HG03378 (cell line): ENCODE measurements around the gene NPBWR2.
"Not testable (repeated sequence)": the region's sequence is repeated elsewhere in the genome, so short reads cannot be mapped to it uniquely, and the experiment has no call there.

ENCODE experiments used
- ATAC-seq: cut with Tn5 transposase; IDR thresholded peaks from one replicate; pipeline ENCODE4 v1.9.1; 2021; ENCODE audit warnings: mild to moderate bottlenecking, moderate library complexity; ENCODE audit not compliant: unreplicated experiment

The NPBWR2 gene

DNA sequence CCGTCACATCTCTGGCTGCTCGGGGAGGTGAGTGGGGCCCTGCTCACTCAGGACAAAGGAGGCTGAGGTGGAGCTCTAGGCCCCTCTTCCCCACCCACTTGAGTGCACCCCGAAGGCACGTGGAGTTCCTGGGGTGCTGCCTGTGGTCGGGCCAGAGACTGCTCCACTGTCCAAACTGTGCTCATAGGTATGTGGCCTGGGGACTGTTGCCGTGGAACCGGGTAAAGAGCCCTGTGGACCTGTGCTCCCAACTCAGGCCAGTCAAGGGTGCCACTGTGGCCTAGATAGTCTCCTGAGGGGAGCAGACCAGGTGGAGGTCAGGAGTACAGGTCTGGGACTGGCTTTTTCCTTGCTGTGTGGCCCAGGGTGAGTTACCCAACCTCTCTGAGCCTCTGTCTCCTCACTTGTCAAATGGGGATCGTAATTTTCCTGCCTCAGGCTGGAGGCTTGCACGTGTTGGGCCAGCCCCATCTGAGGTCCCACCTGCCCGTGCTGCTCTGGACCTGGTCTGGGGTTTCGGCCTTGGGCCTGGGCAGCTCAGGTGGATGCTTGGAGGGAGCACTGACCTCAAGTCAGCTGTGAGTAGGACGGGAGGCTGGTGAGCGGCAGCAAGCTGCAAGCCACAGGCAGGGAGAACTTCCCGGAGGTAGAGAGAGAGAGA is 12.4 kb upstream of the NPBWR2 start:
- ATAC-seq, result no peak

DNA sequence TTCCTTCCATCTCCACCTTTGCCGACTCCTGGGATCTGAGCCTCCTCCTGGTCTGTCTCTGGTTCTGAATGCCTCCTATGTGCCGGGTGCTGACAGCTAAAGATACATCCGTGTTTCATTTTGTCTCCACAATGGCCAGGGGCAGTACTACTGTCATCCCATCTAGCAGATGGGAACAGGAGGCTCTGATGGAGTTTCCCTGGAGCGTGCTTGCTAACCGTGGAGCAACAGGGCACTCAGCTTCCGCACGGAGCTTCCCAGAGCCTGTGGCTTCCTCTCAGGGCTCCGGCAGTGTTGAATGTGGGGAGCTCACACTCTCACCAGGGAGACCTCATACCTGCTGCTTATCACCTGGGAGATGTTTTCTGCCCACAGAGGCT is 11.9 kb upstream of the NPBWR2 start:
- no peak for ATAC-seq

DNA sequence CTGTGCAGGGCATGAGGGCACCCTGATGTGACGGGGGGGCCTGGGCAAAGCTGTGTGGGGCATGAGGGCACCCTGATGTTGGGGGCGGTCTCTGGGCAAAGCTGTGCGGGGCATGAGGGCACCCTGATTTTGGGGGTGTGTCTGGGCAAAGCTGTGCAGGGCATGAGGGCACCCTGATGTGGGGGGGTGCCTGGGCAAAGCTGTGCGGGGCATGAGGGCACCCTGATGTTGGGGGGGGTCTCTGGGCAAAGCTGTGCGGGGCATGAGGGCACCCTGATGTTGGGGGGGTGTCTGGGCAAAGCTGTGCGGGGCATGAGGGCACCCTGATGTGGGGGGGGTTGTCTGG is 10.0 kb upstream of the NPBWR2 start:
- ATAC-seq, result not testable (repeated sequence)

DNA sequence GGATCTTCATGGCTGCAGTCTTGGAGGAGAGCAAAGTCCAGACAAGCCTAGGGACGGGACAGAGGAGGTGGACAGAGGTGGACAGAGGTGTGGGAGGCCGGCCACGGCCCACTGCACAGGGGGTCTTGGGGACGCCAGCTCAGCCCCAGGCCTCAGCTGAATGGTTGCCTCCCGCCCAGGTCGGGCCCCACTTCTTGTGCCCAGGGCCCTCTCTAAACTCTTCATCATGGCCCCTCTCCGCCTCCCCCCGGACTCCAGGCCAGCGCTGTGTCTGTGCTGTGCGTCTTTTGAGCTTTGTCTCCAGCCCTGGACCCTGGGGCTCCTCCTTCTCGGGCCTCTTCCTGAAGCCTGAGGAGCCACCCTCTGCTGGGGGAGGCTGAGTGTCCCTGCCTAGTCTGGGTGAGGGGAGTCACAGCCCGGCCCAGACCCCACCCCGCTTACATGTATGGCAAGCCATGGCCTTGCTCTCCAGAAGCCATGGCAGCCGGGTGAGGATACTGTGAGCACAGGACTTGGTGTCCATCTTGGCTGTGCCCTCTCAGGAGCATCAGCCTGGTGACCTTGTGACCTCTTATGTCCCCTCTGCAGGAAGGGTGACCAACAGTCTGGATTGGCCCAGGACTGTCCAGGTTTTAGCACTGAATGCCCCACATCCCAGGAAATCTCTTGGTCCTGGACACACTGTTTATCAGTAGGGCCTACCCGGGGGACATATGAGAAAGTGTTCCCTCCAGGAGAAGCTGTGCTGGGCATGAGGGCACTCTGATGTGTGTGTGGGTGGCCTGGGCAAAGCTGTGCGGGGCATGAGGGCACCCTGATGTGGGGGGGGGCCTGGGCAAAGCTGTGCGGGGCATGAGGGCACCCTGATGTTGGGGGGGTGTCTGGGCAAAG is 9.4 kb upstream of the NPBWR2 start:
- ATAC-seq, result no peak

DNA sequence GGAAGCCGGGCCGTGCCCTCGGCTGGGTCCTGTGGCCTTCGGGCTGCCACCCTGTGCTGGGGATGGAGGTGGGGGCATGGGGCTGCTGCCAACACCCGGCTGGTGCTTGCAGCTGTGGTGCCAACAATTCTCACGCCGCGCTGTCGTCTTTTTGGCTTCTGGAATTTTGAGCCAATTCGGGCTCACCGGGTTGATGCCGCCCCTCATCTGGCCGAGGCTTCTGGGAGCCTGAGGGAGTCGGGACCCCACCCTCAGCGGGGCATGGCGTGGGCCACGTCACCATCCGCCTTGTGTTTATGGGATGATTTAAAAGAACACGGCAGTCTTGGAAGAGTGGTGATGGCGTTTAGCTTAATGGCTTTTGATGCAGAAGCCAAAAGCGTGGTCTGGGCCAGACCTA is 8.7 kb upstream of the NPBWR2 start:
- ATAC-seq, result no peak

DNA sequence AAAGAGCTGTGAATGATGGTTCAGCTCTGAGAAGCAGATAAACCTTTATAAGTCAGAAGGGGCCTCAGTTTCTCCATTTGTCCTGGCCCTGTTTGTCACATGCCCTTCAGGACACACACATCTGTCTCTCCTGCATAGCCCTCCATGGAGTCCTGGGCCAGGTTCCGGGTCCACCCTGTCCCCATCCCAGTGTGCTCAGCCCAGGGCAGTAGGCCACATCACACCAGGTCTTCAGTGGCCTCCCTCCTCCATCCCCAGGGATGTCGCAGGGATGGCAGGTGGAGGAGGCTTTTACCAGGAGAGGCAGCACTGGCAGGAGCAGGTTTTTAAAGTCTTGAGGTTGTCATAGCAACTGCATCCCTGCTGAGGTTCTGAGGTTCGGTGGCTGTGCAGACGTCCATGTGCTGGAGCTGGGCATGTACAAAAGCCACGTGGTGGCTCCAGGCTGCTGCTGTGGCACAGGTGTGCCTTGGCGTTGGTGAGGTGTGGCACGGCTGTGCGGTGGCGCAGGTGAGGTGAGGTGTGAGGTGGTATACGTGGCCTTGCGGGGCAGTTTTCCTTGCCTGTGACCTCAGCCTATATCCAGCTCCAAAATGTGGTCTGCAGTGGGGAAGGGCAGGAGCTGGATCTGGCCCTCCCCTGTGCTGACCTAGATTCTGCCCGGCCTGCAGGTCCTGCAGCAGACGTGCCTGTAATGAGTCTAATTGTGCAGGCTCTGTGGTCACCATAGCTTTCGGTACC is 8.0 kb upstream of the NPBWR2 start:
- ATAC-seq, result no peak

DNA sequence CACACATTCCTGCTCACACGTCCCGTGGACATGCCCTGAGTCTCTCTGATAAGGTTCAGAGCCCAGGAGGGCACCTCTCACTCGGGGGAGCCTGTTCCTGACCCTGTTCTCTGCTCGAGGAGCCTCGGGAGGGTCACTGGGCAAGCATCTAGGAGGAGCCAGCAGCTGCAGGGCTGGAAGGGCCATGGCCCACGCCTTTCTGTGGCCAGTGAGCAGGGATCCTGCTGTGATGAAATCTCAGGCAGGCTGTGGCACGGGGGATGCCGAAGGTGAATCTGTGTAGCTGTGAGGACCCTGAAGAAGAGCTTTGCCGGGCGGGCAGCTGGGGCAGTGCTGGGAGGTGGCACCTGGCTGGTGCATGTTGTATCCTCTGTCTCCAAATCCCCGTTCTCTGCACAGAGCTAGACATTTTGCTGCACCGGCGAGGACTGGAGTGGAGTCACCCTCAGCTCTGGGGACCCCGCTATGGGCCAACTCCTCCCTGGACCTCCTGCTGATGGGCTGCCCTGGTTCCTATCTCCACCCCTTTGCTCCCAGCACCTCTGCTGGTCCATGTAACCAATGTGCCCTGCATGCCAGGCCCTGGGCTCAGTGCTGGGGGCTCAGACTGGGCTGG is 7.1 kb upstream of the NPBWR2 start:
- ATAC-seq, result no peak

DNA sequence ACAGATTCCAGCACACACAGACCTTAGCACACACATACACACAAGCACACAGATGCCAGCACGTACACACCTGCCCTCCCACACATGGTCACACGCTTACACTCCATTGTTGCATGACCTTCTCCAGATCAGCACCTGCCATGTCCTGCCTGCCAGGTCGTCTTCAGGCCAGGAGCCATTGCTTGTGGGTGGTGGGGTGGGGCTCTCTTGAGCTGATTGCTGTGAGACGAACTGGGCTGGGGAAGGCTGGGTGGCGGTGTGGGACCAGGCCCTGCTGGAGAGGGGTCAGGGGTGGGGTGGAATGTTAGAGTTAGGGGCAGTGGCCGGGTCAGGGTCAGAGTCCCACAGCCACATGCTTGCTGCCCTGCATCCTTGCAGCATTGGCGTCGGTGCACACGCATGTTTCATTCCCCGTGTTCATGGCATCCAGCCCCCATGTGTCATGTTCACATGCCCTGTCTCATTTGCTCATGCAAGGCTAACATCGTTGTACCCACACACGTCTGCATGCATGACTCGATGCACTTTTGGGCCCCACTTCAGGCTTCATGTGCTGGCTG is 6.5 kb upstream of the NPBWR2 start:
- ATAC-seq, result no peak

DNA sequence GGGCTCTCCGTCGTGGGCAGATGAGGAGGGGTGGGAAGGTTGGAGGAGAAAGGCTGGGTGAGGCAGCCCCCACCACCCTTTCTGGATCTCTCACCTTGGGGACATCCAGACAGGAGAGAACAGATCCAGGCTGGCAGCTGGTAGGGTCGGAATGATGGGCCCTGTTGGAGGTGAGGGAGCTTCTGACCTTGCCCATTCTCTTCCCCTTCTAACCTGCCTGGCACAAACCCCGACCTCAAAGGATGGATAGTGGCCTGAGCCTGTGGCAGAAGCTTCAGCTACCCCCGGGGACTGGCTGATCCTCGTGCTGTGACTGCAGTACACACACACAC is 6.0 kb upstream of the NPBWR2 start:
- no peak for ATAC-seq

DNA sequence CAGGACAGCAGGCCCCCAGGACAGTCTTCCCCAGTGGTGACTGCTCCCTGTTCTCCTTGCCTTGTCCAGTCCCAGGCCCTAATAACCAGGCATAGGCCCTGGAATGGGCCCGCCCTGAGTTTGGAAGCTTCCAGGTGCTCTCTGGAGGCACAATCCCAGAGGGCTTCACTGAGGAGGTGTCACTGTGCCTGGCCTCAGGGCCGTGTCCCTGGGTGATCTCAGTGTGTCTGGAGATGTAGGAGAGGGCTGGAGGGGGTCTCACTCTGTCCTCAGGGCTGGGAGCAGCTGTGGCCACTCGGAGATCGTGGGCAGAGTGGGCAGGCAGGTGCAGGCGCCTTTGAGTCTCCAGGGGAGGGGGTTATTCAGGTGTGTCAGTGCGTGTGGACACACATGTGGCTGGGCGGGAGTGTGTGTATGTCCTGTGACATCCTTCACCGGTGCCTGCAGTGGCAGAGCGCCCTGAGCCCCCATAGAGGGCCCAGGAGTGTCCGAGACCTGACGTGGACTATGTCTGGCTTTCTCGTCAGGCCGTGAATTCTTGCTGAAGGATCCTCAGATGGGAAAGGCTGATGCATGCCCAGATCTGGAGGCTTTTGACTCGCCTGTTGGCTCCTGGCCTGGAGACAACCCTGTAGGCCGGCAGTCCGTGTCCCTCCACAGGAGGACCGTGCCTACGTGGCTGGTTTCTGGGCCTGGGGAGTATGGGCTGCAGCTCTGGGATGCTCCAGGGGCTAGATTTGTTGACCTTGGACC is 5.5 kb upstream of the NPBWR2 start:
- ATAC-seq, result no peak

DNA sequence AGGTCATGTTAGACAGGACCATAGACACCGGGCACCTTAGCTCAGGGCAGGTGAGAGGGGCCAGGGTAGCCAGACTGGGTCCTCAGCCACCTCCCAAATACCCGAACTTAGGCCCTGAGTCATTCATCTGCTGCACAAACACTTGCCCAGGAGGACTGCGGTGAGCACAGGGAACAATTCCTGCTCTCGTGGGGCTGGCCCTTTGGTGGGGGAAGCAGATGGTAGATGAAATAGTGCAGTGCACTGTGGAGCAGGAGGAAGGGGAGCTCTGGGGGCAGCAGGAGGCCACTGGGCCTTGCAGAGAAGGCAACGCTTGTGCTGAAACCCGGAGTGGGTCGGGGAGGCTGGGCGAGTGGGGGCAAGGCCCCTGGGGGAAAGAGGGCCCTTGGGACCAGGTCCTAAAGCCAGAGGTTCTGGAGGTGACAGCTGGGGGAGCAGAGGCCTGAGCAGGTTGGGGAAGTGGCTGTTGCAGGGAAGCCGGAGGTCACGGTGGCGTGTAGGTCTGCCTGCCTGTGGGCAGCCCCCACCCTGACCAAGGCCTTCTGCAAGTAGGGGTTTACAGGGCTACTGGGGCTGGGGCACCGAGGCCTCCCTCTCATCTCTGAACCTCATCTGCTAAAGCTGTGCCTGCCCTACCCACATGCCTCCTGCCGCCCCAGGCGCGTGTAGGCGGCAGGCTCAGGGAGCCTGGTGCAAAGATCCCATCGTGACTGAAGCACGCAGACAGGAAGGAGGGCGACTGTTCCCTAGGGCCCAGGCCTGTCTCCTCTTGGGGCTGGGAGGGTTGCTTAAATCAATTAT is 4.7 kb upstream of the NPBWR2 start:
- no peak for ATAC-seq

DNA sequence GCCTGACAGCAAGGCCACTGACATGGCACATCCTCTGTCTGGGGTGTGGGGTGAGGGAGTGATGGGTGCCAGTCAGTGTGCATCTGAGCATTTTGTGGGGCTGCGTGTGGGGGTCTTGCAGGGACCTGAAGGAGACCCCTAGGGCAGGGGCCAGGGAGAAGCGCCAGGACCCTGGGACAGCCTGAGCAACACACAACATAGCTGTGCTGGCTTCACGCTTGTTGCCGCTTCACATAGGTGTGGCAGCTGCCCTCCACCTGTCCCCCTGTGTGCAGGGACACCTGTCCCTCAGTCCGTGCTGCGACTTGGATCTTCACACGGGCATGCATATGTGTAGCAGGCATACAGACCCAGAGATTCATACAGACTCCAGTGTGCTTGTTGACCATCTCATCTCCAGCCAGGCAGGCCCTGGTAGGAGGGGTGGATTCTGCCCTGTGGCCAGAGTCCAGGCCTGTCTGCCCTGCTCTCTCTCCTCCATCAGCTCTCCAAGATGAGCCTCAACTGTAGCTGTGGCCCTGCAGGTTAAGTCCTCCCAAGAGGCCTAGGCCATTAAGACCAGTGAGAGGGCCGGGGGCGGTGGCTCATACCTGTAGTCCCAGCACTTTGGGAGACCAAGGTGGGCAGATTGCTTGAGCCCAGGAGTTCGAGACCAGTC is 3.2 kb upstream of the NPBWR2 start:
- ATAC-seq, result no peak

DNA sequence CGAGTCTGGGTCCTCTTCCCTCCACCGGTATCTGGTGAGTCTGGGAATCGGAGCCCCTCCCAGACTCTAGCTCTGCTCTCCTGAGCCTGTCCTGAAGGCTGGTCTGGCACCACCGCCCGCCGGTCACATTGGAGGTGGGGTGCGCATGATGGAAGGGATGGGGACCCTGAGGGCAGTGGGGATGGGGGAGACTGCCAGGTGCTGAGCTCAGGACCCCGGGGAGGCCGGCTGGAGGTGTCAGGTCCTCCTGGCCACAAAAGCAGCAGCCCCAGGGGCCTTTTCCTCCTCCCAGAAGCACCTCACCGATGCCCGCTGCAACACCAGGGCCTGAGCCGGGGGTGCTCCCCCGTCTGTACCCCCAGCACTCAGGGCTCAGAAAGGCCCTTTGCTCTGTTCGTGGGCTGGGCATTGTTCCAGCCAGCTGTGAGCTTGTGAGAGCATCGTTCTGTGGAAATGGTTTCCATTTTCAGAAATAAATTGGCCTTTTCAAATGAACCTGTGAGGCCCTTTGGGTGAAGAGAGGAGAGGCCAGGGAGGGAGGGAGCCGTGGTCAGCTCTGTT is 2.5 kb upstream of the NPBWR2 start:
- ATAC-seq, result no peak

DNA sequence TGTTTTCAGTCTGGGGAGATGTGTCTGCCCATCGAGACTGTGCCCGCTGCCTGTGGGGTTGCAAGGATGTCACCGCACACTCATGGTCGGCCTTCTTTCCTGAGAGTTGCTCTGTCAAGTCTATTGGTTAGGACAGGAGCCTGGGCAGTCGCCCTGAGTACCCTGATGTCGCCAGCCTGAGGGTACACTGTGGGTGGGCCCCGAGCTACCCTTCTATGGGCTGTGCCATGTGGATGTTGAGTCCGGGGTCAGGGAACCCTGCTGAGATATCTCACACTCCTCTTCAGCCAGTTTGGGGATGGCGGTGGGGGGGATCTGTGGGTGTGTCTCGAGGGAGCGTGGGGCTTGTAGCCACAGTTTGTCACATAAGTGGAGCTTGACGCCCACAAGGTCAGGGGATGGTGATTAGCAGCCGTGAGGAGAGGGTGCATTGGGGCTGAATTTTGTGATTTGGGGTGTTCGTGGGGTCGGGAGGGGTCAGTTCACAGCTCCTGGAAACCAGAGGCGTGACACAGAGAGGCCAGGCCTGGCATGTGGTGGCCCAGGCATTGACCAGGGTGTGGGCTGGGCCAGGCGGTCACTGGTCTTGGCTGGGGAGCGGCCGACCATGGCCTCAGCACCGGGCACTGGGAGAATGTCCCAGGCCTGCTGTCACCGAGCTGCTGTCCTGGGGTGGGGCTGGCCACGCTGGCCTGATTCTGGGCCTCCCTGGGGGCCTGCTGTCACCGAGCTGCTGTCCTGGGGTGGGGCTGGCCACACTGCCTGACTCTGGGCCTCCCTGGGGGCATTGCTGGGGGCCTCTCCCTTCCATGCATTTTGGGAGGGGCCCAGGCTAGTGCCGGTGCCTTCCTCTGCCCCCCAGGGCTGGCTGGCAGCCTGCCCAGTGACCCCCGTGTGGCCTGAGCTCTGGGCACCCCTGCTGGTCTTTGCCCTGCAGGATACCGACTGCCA is 1.6 kb upstream of the NPBWR2 start:
- ATAC-seq, result no peak

DNA sequence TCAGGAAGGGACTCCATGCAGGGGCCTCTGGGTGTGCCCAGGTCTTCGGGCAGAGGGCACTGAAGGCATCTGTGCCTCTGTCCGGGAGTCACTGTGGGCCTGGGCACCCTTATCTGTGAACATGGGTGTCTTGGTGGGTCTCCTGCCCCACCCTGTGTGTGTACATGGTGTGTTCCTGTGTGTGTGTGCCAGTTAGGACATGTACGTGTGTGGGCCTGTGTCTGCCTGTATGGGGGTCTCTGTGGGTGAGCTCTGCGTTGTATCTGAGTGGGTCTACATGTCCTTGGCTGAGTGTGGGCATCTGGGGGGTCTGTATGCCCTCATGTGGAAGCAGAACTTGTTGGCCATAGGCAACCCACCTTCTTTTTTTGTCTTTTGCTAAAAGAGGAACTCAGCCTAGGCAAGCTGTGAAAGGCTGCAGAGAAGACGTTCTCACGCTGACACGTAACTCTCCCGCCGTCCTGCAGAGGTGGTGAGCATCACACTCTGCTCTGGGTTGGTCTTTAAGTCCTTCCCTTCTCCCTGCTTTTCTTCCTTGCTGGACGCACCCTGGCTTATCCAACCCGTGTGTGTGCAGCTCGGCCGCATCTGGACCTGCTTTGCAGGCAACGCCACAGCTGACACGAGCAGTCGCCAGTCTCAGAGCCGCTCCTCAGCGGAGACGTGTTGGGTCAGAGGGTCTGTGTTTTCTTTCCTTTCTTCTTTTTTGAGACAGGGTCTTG is 532 bp upstream of the NPBWR2 start:
- no peak for ATAC-seq

DNA sequence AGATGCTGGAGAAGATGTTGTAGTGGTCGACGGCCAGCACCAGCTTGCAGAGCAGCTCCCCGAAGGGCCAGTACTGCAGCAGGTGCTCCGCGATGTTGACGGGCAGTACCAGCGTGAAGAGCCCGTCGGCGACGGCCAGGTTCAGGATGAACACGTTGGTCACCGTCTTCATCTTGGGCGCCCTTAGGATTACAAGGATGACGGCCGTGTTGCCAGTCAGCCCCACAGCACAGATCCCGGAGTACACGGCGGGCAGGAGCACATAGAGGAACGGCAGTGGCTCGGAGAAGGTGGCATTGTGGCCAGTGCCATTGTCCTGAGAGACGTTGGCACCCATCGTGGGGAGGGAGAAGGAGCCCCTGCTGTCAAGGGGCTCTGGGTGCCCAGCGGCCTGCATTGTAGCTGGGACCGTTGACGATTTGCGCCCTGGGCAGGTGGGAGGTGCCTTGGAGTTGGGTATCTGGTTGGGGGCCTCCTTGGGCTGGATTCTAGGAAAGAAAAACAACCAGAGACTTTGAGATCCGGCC is 867 bp downstream of the NPBWR2 start:
- ATAC-seq, result no peak

DNA sequence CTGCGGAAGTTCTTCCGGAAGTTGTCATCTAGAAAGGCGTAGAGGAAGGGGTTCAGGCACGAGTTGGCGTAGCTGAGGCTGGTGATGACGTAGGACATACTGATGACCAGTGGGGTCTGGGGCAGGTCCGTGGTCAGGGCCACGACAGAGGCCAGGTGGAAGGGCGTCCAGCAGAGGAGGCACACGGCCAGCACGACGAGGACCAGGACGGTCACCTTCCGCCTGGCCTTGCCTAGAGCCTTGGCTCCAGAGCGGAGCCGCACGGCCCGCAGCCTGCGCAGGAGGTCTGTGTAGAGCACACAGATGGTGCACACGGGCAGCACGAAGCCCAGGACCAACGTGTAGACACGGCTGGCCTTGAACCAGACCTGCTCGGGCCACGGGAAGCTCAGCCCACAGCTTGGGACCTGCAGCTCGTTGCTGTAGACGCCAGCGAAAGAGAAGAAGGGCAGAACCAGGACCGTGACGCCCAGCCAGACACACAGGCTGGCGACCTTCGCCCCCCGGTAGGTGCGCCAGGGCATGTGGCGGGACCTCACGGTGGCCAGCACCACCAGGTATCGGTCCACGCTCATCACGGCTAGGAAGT is 1.4 kb downstream of the NPBWR2 start:
- no peak for ATAC-seq
